GM12891 (cell line): ENCODE data around the gene CYP20A1. TPM values are rescaled to one million over a fixed set of nuclear protein-coding genes. Genes with fewer than 3 reads are reported as not detected.
"Not testable (repeated sequence)": the region's sequence is repeated elsewhere in the genome, so short reads cannot be mapped to it uniquely, and the experiment has no call there.

Experiments used
- DNase-seq: peaks from one replicate; pipeline ENCODE4 v3.0.0; 2011; ENCODE audit warnings: low spot score; ENCODE audit not compliant: insufficient read length
- FAIRE-seq: peaks from 2 replicates; lab custom pipeline; 2011; peaks lifted over from hg19 to GRCh38; lab: Jason Lieb, UNC
- PAX5 ChIP-seq: IDR thresholded peaks from 2 replicates; pipeline ENCODE4 v1.6.1; 2011; ENCODE audit warnings: low read length, moderate library complexity, mild to moderate bottlenecking; ENCODE audit not compliant: insufficient read depth, severe bottlenecking
- POLR2A ChIP-seq: IDR thresholded peaks from 2 replicates; pipeline ENCODE4 v1.6.1; 2011; ENCODE audit warnings: low read depth, low read length, control low read depth
- POLR2AphosphoS5 ChIP-seq: IDR thresholded peaks from 2 replicates; pipeline ENCODE4 v1.6.1; 2011; ENCODE audit warnings: low read depth, low read length, control low read depth
- POU2F2 ChIP-seq: IDR thresholded peaks from 2 replicates; pipeline ENCODE4 v1.6.1; 2011; ENCODE audit warnings: low read depth, mild to moderate bottlenecking, control low read depth, low read length, moderate library complexity
- SPI1 ChIP-seq: IDR thresholded peaks from 2 replicates; pipeline ENCODE4 v1.6.1; 2011; ENCODE audit warnings: low read depth, low read length, control low read depth
- TAF1 ChIP-seq: IDR thresholded peaks from 2 replicates; pipeline ENCODE4 v1.6.1; 2011; ENCODE audit warnings: low read depth, low read length, control low read depth
- polyA plus RNA-seq: library from polyadenylated mRNA; unstranded; fragments of >200 nt; gene quantifications from one replicate; pipeline ENCODE4 v1.2.1, GENCODE V29; 2012; ENCODE audit warnings: low read depth, missing spikeins, inconsistent platforms; ENCODE audit not compliant: missing spikeins

The CYP20A1 gene
- polyA plus RNA-seq: 3.1 TPM

- DNase-seq (peak; percentile 87), FAIRE-seq (peak; percentile 96)
- TF ChIP-seq TAF1 (peak; percentile 50), PAX5 (peak; percentile 69), SPI1 (no peak), POU2F2 (peak; percentile 48; the same call in 1 of the 2 replicates), POLR2AphosphoS5 (peak; percentile 96), POLR2A (peak; percentile 96)
Observed at GRCh38 chr2:203238704-203239526, at the start of gene CYP20A1. TSS of gene CYP20A1 (plus strand) at chr2:203239018. CDS start at chr2:203239063, 45 bp downstream.

- DNase-seq, FAIRE-seq: not testable (repeated sequence)
Observed at GRCh38 chr2:203190547-203190946, 48.3 kb upstream of the CYP20A1 start.

- not testable (repeated sequence) for DNase-seq, FAIRE-seq
Observed at GRCh38 chr2:203191026-203191425, 47.8 kb upstream of the CYP20A1 start.

- TF ChIP-seq TAF1: no peak
- TF ChIP-seq POLR2AphosphoS5: no peak
- no peak for FAIRE-seq
- no peak for DNase-seq
Observed at GRCh38 chr2:203191961-203192360, 46.9 kb upstream of the CYP20A1 start.

- TF ChIP-seq POLR2AphosphoS5: no peak
- no peak for TF ChIP-seq PAX5
- no peak for TF ChIP-seq POLR2A
- TF ChIP-seq TAF1: no peak
- TF ChIP-seq POU2F2: no peak
- TF ChIP-seq SPI1: no peak
- FAIRE-seq (no peak), DNase-seq (no peak)
Observed at GRCh38 chr2:203195331-203196036, 43.3 kb upstream of the CYP20A1 start.

GRCh38 chr2:203200866-203201265, 38.0 kb upstream of the CYP20A1 start:
- no peak for DNase-seq
- FAIRE-seq: no peak
- TF ChIP-seq PAX5 (no peak), POU2F2 (no peak), SPI1 (no peak), POLR2AphosphoS5 (no peak), TAF1 (no peak), POLR2A (no peak)

- TF ChIP-seq SPI1 (no peak), TAF1 (no peak), PAX5 (no peak), POLR2AphosphoS5 (no peak), POU2F2 (no peak), POLR2A (no peak)
- FAIRE-seq (no peak), DNase-seq (no peak)
Observed at GRCh38 chr2:203201426-203201825, 37.4 kb upstream of the CYP20A1 start.

GRCh38 chr2:203209538-203209937, 29.3 kb upstream of the CYP20A1 start:
- no peak for FAIRE-seq

GRCh38 chr2:203225423-203226039, 13.3 kb upstream of the CYP20A1 start:
- no peak for DNase-seq
- FAIRE-seq: peak; percentile 72
- TF ChIP-seq POU2F2: no peak
- TF ChIP-seq POLR2A: no peak

More at GRCh38 chr2:203209538-203209937, 29.3 kb upstream of the CYP20A1 start:
- TF ChIP-seq POU2F2: no peak
- no peak for TF ChIP-seq POLR2A
- no peak for TF ChIP-seq SPI1
- no peak for TF ChIP-seq POLR2AphosphoS5
- TF ChIP-seq TAF1: no peak
- no peak for TF ChIP-seq PAX5
- no peak for DNase-seq

- not testable (repeated sequence) for FAIRE-seq
Observed at GRCh38 chr2:203229674-203230073, 9.1 kb upstream of the CYP20A1 start.

More at GRCh38 chr2:203229674-203230073, 9.1 kb upstream of the CYP20A1 start:
- DNase-seq: not testable (repeated sequence)
